GM04503 (cell line): Measurements from ENCODE around the gene RALGDS.
A peak's percentile ranks its signal among the peaks of the same experiment; 100 is the strongest.

Experiments used
- DNase-seq: peaks from one replicate; pipeline ENCODE4 v3.0.0-alpha.2; 2012; ENCODE audit warnings: low read depth

Gene RALGDS

DNA sequence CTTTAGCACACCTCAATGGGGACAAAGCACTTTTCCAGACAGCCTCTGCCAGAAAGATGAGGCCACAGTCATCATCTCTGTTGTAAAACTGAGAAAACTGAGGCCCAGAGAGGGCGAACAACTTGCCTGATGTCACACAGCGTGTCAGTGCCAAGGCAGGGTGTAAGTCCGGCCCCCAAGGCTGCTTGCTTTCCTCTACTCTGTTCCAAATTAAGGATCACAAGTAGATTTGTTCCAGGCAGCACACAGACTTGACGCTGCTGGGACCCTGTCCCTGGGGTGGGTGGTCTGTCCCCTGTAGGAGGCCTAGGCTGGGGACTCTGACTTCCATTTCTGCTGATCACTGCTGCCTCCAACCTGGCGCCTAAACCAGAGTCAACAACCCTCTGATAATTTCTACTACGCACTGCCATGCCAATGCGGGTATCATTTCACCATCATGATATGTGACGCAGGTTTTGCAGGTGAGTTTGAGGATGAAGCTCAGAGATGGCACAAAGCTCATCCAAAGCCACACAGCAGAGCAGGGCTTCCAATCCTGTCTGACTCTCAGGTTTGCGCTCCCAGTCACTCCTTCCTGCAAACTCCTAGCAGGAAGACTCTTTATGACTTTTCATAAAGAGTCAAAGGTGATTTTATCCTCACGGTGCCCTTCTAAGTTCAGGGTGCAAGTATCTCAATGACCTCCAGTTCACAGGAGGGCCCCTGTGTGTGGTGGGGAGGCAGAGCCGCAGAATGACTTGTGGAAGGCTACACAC is 13.5 kb upstream of the RALGDS start:
- no peak for DNase-seq

DNA sequence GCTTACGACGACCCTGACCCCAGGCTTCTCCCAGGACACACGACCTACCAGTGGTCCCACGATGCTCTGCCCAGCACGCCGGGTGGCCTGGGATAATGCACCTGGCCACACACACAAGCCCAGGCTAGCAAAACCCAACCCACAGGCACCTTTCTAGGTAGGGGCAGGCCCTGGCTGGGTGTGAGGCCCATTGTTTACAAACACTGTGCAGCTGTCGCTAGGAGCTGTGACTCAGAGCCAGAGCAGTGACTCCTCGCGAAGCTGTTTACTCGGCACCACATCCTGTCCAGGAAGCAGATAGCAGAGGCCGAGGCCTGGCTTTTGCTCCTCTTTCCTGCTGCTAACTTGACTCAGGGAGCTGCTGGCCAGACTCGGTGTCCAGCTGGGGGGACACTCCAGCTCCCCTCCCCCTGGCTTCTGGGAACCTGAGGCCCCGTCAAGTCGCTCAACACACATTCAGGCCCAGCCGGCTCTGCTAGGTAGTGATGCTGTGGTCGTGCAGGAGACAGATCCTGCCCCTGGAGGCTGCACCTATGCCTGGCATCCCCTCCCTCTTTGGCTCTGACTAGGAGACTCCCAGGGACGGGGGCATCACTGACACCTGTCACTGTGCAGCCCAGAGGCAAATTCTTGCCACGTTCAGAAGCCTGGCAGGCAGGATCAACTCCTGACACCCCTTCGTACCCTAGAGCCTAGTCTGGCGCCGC is 12.8 kb upstream of the RALGDS start:
- DNase-seq = peak; percentile 91

DNA sequence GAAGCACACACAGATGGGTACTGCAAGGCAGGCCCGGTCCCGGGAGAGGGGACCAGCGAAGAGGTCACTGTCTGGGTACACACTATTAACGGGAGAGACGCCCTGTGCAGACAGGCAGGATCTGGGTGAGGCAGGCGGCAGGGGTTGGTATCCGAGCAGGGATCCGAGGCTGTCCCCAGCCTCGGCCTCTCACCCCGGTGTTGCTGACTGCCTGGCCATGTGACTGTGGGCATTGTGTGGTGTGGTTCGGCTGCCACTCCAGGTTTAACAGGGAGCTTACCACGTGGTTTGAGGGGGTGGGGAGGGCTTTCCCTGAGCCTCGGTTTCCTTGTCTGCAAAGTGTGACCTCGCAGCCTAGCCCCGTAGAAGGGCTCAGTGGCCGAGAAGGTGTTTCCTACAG is 11.1 kb upstream of the RALGDS start:
- no peak for DNase-seq

DNA sequence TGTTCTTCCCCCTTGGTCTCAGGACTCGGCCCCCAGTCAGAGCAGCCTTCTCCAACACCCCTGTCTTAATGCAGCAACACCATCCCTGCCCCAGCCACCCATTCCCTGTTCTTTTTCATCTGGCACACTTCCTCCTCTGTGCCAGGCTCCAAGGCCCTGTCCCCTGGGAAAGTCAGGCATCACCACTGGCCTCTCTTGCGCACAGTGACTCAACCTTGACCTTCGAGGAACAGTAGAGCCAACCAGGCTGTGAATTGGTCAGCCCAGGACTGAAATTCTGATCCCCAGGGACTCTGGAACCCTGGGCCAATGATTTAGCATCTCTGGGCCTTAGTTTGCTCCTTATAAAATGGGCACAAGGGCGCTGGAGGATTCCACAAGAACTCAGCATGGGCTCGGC is 10.5 kb upstream of the RALGDS start:
- DNase-seq = no peak

DNA sequence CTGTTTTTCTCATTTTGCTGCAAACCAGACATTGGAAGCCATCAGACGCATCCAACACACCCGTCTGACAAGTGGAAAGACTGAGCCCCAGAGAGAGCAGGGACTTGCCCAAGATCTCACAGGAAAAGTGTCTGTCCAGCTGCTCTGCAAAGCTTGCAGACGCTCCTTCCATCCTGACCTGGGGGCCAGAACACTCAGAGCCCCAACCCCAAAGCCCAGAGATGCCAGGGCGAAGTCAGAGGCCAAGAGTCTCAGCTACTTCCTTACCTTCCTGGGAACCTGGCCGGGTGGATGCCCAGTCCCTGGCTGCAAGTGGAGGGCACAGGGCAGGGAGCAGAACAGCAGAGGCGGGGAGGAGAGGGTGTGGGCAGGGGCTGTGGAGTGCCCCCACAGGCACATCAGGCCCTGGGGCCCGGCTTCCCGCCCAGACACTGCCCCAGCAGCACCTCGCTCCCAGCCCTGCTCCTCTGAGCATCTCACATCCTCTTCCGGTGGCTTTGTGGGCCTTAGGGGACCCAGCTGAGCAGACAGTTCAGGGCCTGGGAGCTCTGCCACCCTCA is 9.7 kb upstream of the RALGDS start:
- no peak for DNase-seq

DNA sequence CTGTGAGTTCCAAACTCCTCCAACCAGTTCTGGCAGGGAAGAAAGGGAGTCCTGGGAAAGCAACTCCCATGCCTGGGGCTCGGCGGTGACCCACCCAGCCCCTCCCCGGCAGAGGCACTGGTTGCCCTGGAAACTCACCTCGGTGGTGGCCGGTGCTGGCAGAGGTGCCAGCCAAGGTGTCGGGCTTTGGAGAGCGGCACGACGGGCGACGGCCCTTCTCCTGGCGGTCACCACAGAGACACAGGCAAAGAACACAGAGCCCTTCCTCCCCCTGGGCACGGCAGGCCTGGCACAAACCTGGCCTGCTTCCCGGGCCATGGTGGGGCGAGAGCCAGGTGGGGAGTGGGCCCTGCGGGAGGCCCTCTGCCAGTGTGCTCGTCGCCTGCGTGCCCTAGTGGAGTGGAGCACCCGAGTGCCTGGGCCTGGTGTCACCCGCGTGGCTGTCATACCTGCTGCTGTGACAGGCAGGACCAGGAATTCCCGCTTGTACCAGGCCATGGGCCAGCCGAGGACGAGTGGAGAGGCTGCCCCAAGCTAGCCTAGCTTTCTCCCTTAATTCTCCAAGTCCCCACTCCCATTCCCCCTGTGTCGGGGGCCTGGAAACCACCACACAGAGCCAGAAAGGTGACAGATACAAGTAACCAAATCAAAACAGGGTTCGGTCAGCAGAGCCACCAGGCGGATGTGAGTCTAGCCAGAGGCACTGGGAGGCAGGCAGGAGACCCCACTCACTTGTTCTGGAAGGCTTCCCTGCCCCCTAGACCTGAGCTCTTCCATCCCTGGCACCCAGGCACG is 8.2 kb upstream of the RALGDS start:
- no peak for DNase-seq

DNA sequence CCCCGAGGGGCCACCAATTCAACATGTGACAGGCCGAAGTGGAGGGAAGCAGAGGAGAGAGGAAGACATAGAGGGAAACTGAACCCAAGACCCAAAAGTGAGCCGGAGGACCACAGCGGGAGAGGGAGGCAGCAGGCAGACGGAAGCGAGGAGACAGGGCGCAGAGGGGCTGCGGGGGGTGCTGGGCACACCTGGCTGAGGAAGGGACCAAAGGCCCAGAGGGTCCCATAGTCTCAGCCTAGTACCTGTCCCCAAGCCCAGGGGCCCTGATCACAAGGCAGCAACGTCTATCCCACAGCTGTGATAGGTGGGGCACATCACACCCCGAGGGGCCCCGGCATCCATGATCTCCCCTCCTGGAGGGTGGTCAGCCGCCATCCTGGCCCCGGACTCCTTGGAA is 7.1 kb upstream of the RALGDS start:
- no peak for DNase-seq

DNA sequence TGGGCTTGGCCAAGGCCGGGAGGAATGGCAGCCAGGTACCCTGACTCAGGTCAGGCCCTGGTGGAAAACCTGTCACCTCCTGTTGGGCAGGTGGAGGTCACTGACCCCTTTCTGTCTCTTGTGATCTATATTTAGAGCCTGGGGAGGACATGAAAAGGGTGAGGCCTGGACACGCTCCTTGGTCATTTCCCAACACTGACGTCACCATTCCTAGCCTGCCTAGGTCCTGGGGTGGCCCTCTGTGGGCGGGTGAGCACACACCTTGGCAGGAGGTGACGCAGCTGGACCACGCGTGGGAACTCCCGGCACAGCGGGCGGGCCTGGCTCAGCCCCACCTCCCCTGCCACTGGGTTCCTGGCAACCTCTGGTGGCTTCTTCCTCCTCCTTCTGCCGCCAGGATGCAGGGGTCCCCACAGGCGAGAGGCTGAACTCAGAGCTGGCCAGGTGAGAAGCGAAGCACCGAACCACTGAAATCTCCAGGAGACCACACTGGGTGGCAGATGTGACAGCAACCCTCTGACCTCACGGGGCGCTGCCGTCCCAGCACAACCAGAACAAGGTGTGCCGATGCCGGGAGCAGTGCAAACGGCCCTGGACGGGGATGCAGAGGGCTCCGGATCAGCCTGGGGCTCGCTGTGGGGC is 6.4 kb upstream of the RALGDS start:
- DNase-seq = no peak

DNA sequence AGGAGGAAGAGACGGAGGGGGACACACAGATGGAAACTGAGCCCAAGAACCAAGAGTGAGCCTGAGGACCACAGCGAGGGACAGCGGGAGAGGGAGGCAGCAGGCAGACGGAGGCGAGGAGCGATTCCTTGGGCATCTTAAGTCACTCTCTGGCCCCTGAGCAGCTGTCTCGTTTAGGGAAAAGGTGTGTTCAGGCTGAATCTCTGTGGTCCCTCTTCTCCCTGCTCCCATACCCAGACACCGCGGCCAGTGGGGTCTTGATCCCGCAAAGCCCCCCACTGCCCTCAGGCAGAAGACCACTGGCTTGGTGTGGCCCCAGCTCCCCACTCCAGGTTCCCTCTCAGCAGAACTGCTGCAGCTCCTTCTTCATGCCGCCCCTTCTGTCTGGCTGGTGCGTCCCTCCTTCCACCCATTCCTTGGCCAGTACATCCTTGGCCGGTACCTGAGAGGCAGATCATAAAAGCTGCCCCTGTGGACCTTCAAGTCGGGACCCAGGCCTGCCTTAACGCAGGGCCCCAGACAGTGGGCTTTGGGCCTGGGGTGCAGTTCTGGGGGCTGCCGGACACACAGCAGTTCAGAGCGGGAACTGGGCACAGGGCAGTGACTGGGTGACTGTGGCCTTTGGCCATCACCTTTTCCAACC is 5.8 kb upstream of the RALGDS start:
- no peak for DNase-seq

DNA sequence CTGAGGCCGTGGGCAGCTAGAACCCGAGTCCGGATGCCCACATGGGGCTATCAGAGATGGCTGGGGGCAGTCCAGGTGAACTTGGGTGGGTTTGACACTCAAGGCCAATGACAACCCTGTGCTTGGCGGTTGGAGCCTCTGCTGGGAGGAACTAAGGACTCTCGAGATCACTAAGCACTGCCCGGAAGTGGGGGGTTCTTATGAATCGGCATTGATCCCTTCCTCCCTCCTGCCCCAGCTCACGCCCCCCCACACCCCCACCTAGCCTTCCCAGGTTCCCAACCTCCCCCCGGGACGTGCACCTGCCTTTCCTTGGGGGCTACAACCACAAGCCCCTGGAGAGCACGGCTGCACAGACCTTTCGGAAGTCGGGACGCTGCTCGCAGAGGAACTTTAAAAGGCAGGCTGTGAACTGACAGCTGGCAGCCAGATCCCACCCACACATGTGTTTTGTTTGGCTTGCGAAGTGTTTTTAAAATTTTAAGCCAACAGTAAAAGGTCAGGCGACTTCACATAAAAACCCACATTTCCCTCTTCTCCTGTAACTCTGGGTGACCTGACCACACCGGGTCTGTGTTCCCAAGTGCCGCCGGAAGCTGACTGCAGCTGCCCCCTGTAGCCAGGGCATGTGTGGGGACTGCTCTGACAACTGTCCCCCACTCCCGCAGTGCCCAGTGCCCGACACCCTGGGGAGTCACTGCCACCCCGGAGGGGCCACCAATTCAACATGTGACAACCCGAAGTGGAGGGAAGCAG is 5.1 kb upstream of the RALGDS start:
- no peak for DNase-seq

DNA sequence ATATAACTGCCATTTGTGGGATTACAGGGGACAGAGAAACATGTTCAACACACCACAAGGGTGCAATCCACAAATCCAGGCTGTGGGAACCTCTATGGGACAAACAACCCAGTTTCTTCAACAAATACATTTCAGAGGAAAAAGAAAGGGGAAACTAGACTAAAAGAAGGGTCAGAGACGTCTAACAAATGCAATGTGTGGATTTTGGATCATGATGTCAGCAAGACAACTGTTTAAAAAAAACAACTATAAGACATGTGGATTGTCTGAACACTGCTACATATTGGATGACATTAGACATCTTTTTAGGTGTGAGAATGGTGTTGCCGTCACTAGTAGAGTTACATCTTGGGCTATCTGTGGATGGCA is 3.9 kb upstream of the RALGDS start:
- no peak for DNase-seq

DNA sequence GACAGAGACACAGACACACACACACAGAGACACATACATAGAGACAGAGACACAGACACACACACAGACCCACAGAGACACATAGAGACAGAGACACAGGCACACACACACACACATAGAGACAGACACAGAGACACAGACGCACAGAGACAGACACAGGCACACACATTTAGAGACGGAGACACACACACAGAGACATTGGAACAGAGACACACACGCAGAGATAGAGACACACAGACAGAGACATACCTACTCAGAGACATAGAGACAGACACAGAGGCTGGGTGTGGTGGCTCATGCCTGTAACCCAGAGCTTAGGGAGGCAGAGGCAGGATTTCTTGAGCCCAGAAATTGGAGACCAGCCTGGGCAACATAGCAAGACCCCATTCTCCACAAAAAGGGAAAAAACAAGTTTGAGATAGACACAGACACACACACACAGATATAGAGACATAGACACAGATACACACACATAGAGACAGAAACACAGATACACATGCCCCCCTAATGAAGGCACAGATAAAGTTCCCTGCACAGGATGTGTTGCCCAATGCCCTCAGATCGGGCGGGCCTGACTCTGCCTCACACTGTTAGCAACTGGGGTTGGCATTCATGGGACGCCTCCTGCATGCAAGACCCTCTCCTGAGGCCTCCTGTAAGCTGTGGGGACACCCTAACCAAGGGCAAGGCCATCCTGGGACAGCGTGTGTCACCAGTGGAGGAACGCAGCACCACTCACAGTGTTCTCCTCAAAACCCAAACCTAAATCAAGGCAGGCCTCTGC is 3.3 kb upstream of the RALGDS start:
- DNase-seq = no peak

DNA sequence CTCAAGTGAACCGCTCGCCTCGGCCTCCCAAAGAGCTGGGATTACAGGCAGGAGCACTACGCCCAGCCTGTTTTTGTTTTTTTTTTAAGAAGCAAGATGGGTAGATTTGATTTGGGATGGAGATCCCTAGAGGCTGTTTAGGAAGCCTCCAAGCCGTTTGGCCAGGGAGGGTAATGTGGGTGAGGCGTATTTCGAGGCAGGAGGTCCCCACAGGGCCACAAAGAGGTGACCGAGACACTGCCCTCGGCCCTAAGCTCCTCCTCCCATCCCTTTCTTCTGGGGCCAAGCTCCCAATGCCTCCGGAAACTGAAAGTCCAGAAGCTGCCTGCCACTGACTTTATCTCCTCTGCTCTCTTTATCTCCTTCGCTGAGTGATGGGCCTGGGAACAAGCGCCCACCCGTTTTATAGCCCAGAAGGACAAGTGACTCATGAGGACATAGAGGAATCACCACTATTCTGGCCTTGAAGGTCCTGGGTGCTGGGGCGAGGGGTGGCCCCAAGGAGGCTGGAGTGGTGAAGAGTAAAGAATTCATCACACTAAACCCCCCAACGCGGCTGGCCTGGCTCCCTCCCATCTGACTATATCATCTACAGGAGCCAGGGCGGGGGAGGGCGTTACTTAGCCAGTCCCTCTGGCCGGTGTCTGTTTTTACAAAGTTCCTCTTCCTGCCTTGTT is 2.0 kb upstream of the RALGDS start:
- DNase-seq = no peak

DNA sequence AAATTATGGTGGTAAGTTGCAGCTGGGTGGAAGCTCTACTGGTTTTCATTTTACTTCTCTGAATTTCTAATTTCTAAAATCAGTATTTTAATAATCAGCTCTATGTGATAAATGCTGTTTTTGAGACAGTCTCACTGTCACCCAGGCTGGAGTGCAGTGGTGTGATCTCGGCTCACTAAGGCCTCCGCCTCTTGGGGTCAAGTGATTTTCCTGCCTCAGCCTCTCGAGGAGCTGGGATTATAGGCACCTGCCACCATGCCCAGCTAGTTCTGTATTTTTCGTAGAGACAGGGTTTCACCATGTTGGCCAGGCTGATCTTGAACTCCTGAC is 1.5 kb upstream of the RALGDS start:
- DNase-seq = no peak

DNA sequence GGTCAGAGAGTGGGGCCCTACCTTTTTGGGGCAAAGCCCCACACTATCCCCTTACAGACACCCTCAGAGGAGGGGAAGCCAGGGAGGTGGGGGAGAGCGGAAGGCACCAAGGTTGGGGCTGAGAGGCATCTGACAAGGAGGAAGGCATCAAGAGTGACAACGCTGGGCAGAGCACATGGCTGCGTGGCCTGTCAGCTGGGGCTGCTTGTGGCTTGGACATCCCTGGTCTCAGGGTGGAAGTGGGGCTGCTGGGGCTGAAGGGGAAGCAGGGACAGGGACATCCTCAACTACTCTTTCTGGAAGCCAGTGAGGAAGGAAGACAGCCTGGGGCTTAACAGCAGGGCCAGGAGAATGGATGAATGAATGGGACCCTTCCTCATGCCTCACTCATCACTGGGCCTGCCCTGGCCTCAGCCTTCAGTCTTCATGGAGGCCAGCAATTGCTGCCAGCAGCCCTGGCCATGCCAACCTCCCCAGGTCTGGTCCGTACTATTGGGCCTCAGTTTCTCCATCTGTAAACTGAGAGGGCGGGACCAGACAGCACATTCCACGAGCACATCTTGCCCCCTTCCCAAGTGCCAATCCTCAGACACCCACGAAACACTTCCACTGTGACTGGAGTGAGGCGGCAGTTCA is 993 bp upstream of the RALGDS start:
- no peak for DNase-seq

DNA sequence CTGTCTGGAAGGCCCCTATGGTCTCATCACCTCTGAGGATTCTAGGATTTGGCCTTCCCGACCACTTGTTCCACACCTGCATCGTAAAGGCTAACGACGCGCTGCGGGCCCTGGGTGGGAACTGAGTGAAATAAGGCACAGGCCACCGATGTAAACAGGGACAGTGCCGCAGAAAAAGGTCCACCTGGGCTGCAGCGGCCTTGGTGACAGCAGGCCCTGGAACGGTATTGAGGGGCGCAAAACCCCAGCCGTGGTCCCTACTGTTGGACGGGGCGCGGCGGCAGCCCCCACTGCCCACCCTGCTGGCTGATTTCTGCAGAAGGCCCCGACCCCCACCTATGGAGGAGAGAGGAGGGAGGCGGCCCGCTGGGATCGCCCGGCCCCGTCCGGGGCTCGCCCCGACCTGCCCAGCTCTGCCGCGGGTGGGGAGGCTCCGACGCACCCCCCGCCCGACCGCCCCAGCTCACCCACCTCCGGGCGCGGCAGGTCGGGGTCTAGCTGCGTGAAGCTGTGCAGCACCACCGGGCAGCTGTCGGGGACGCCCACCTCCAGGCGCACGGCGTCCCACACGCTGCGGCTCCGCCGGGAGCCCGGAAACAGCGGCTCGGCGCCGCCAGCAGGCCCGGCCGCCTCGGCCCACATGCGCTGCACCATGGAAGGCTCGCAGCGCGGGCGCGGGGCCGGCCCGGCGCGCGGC is 391 bp downstream of the RALGDS start:
- DNase-seq = no peak

DNA sequence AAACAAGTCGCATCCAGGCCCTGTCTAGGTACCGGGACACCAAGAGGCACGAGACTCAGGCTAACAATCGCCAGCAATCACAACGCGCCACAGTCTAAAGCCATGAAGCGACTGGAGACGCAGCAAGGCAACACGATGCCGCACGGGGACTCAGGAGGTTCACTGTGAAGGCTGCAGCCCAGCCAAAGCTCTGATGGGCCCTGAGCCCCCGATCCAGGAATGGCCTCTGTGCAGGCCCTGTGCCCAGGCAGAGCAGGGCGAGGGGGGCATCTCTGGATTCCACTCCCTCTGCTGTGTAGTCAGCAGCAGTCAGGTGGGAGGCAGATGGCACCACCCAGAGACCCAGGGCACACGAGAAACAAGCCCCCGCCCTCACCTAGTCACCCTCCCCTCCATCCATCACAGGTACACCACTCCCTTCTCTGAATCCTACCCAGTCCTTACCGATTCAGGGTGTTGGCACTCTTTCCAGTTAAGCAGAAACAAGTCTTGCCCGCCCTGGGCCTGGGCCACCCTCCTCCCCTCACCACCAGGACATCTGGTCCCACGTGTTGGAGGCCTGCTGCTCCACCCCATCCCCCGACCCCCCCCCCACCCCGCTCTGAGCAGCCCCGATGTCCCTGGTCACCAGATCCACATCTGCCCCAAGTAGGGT is 1.1 kb downstream of the RALGDS start:
- no peak for DNase-seq
